Measurements from ENCODE around the gene PIK3C2A. TPM values are rescaled to one million over a fixed set of nuclear protein-coding genes. Genes with fewer than 3 reads are reported as not detected.

PIK3C2A gene
- total RNA-seq, 1 donor from 2014 or later: 96.0 TPM

- Mint-ChIP-seq H3K36me3 (ENCODE audit: insufficient read depth) (peaks cover 12% of the 10 kb centered on the region), H3K27ac (peak overlapping the region; percentile 100), H3K4me3 (ENCODE audit: low read depth) (no peak overlapping the region), H3K27me3 (no peaks in the 10 kb centered on the region), H3K4me1 (ENCODE audit: low read depth) (peaks cover 28% of the 10 kb centered on the region), H3K9me3 (ENCODE audit: low read depth) (peaks cover 9% of the 10 kb centered on the region)
- no peak for TF ChIP-seq CTCF (IDR thresholded peaks at IDR 0.05; ENCODE audit: unreplicated experiment)
- DNase-seq (ENCODE audit: low spot score, unreplicated experiment): no peak
Measured at GRCh38 chr11:17209939-17210245, 2.1 kb upstream of the PIK3C2A start.

GRCh38 chr11:17208257-17208999 is 642 bp upstream of the PIK3C2A start:
- TF ChIP-seq CTCF (IDR thresholded peaks at IDR 0.05; ENCODE audit: unreplicated experiment): peak; percentile 6
- Mint-ChIP-seq H3K36me3 (ENCODE audit: insufficient read depth) (peaks cover 10% of the 10 kb centered on the region), H3K4me1 (ENCODE audit: low read depth) (peaks cover 28% of the 10 kb centered on the region), H3K27me3 (no peaks in the 10 kb centered on the region), H3K27ac (peak overlapping the region; percentile 100), H3K4me3 (ENCODE audit: low read depth) (peak overlapping the region; percentile 100), H3K9me3 (ENCODE audit: low read depth) (peaks cover 5% of the 10 kb centered on the region)
- DNase-seq (ENCODE audit: low spot score, unreplicated experiment): peak; percentile 56

- peak overlapping the region; percentile 100 for H3K4me3 Mint-ChIP-seq (ENCODE audit: low read depth)
- H3K9me3 Mint-ChIP-seq (ENCODE audit: low read depth): no peaks in the 10 kb centered on the region
- no peak for DNase-seq (ENCODE audit: low spot score, unreplicated experiment)
- H3K27me3 Mint-ChIP-seq: no peaks in the 10 kb centered on the region
- peaks cover 27% of the 10 kb centered on the region for H3K4me1 Mint-ChIP-seq (ENCODE audit: low read depth)
- peaks cover 7% of the 10 kb centered on the region for H3K36me3 Mint-ChIP-seq (ENCODE audit: insufficient read depth)
- TF ChIP-seq CTCF (IDR thresholded peaks at IDR 0.05; ENCODE audit: unreplicated experiment): no peak
- H3K27ac Mint-ChIP-seq: peak overlapping the region; percentile 100
Measured at GRCh38 chr11:17206463-17206862, 1.3 kb downstream of the PIK3C2A start.

- peaks cover 7% of the 10 kb centered on the region for H3K9me3 Mint-ChIP-seq (ENCODE audit: low read depth)
- peaks cover 27% of the 10 kb centered on the region for H3K36me3 Mint-ChIP-seq (ENCODE audit: insufficient read depth)
- peaks cover 6% of the 10 kb centered on the region for H3K4me1 Mint-ChIP-seq (ENCODE audit: low read depth)
- no peak overlapping the region for H3K4me3 Mint-ChIP-seq (ENCODE audit: low read depth)
- no peaks in the 10 kb centered on the region for H3K27me3 Mint-ChIP-seq
- peak overlapping the region; percentile 49 for H3K27ac Mint-ChIP-seq
- TF ChIP-seq CTCF (IDR thresholded peaks at IDR 0.05; ENCODE audit: unreplicated experiment): no peak
- DNase-seq (ENCODE audit: low spot score, unreplicated experiment): no peak
Measured at GRCh38 chr11:17197431-17197898, 10.3 kb downstream of the PIK3C2A start.

GRCh38 chr11:17188675-17189074 is 19.1 kb downstream of the PIK3C2A start:
- H3K27me3 Mint-ChIP-seq: no peaks in the 10 kb centered on the region
- H3K36me3 Mint-ChIP-seq (ENCODE audit: insufficient read depth): peaks cover 12% of the 10 kb centered on the region
- no peaks in the 10 kb centered on the region for H3K9me3 Mint-ChIP-seq (ENCODE audit: low read depth)
- TF ChIP-seq CTCF (IDR thresholded peaks at IDR 0.05; ENCODE audit: unreplicated experiment): no peak
- H3K4me3 Mint-ChIP-seq (ENCODE audit: low read depth): no peak overlapping the region
- H3K27ac Mint-ChIP-seq: peak overlapping the region; percentile 29
- H3K4me1 Mint-ChIP-seq (ENCODE audit: low read depth): peaks cover 2% of the 10 kb centered on the region
- DNase-seq (ENCODE audit: low spot score, unreplicated experiment): no peak

All from progenitor cell of endocrine pancreas (in vitro differentiated cells).